Fibroblast of lung (primary cell): Measurements from ENCODE around the gene SLC22A1. TPM values are rescaled to one million over a fixed set of nuclear protein-coding genes. Genes with fewer than 3 reads are reported as not detected.

Experiments used
- DNase-seq, 2 donors: peaks; one replicate each; pipeline versions ENCODE4 v3.0.0 to v3.0.0-alpha.2; 2010; ENCODE audit warnings: low read depth in 2 of 2
- H2AFZ ChIP-seq: 2 replicates; pipeline ENCODE4 v1.5.1; 2012; ENCODE audit warnings: low read length, control low read depth, inconsistent platforms
- H3K27ac ChIP-seq: 2 replicates; pipeline ENCODE4 v1.5.1; 2011; ENCODE audit warnings: low read length, control low read depth; ENCODE audit not compliant: insufficient read depth
- H3K27me3 ChIP-seq: 2 replicates; pipeline ENCODE4 v1.5.1; 2011; ENCODE audit warnings: mild to moderate bottlenecking, low read length; ENCODE audit not compliant: control insufficient read depth, insufficient read depth
- H3K36me3 ChIP-seq: 2 replicates; pipeline ENCODE4 v1.5.1; 2011; ENCODE audit warnings: low read length; ENCODE audit not compliant: control insufficient read depth, insufficient read depth
- H3K4me1 ChIP-seq: 2 replicates; pipeline ENCODE4 v1.5.1; 2011; ENCODE audit warnings: low read length; ENCODE audit not compliant: control insufficient read depth, insufficient read depth; ENCODE audit errors: extremely low read depth
- H3K4me2 ChIP-seq: 2 replicates; pipeline ENCODE4 v1.5.1; 2011; ENCODE audit warnings: low read length, control low read depth; ENCODE audit not compliant: insufficient read depth; ENCODE audit errors: extremely low read depth
- H3K4me3 ChIP-seq, 4 experiments: fragments of 200-600 bp in 1 of 4; sonication (generic) in 1 of 4; replicated peaks in 1 of 4; 2 replicates each; pipeline ENCODE4 v1.5.1; 2011 to 2016; ENCODE audit warnings: low read length in 4 of 4, low read depth in 3 of 4, mild to moderate bottlenecking in 3 of 4, control low read depth in 2 of 4, inconsistent platforms in 1 of 4, mixed read lengths in 1 of 4; ENCODE audit not compliant: insufficient read depth in 1 of 4; ENCODE audit errors: control extremely low read depth in 1 of 4
- H3K79me2 ChIP-seq: 2 replicates; pipeline ENCODE4 v1.5.1; 2012; ENCODE audit warnings: mild to moderate bottlenecking, low read length, inconsistent platforms; ENCODE audit not compliant: control insufficient read depth, insufficient read depth
- H3K9ac ChIP-seq: 2 replicates; pipeline ENCODE4 v1.5.1; 2011; ENCODE audit warnings: mild to moderate bottlenecking, low read length, control low read depth; ENCODE audit not compliant: insufficient read depth
- H3K9me3 ChIP-seq: 2 replicates; pipeline ENCODE4 v1.5.1; 2012; ENCODE audit warnings: low read depth, low read length; ENCODE audit not compliant: control insufficient read depth, insufficient read depth
- H4K20me1 ChIP-seq: 2 replicates; pipeline ENCODE4 v1.5.1; 2011; ENCODE audit warnings: low read length; ENCODE audit not compliant: control insufficient read depth, insufficient read depth; ENCODE audit errors: extremely low read depth
- CTCF ChIP-seq, 2 donors: IDR thresholded peaks in 1 of 2; conservative IDR thresholded peaks in 1 of 2; 1 replicate in 1 of 2; 2 replicates in 1 of 2; pipeline ENCODE4 v1.5.1; 2011 to 2012; ENCODE audit warnings: low read length in 2 of 2, control low read depth in 1 of 2, inconsistent platforms in 1 of 2, low read depth in 1 of 2, mild to moderate bottlenecking in 1 of 2
- EZH2 ChIP-seq: IDR thresholded peaks from 2 replicates; pipeline ENCODE4 v1.5.1; 2012; ENCODE audit warnings: low read length, control low read depth, mild to moderate bottlenecking; ENCODE audit errors: missing control alignments
- polyA plus RNA-seq, 2 donors: library from polyadenylated mRNA; depleted of rRNA in 1 of 2; stranded (reverse) in 1 of 2; unstranded in 1 of 2; fragments of >200 nt; gene quantifications; 2 replicates each; pipeline ENCODE4 v1.2.1, GENCODE V29; 2011 to 2012; ENCODE audit warnings: missing spikeins in 1 of 2
- total RNA-seq: library from RNA; depleted of rRNA; stranded (reverse); fragments of >200 nt; gene quantifications from 2 replicates; pipeline ENCODE4 v1.2.1, GENCODE V29; 2014

The SLC22A1 gene
- total and polyA plus RNA-seq, 2 donors (not counting 1 experiment from before 2014, with no cell fraction given), result 0.06 to 0.50 TPM

GRCh38 chr6:160134779-160135547, 13.3 kb downstream of the SLC22A1 start:
- H3K9me3 ChIP-seq, result no peaks in the 10 kb centered on the region
- no peaks in the 10 kb centered on the region for H3K79me2 ChIP-seq
- H3K4me2 ChIP-seq, result no peak overlapping the region
- no peak overlapping the region for H2AFZ ChIP-seq
- H3K4me3 ChIP-seq, result no peak overlapping the region
- peaks cover 6% of the 10 kb centered on the region for H3K4me1 ChIP-seq
- DNase-seq, result no peak
- TF ChIP-seq EZH2, result no peak
- no peak for TF ChIP-seq CTCF (conservative IDR thresholded peaks at IDR 0.05 in 1 of 2, IDR thresholded peaks at IDR 0.05 in 1 of 2; ENCODE audit: low read depth in 1 of 2, low read length in 2 of 2)
- no peaks in the 10 kb centered on the region for H3K27me3 ChIP-seq
- H3K36me3 ChIP-seq, result no peaks in the 10 kb centered on the region
- H3K27ac ChIP-seq, result no peak overlapping the region
- no peak overlapping the region for H3K9ac ChIP-seq
- H4K20me1 ChIP-seq, result no peaks in the 10 kb centered on the region

DNA sequence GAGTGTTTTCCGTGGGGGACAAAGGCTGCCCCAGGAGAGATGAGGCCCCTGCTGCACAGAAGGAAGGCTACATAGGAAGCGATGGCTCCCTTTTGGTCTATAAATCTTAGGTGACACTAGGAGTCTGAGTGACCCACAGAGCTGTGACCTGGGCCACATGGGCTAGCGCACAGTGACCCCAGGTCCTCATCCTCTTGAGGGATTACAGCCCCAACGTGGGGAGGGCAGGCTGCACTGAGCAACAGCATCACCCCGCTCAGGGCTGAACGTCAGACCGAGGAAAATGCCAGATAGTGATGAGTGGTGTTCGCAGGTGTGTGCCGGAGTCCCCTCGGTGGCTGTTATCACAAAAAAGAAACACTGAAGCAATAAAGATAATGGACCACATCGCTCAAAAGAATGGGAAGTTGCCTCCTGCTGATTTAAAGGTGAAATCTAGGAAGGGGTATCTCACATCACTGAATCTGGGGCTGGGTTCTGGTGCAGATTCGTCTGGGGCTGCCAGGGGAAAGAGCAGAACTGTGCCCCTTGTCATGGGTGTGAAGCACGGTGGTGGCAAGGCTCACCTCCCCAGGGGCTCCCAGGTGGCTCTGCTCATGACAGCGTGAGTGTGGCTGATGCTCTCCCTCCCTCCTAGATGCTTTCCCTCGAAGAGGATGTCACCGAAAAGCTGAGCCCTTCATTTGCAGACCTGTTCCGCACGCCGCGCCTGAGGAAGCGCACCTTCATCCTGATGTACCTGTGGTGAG, 14.5 kb downstream of the SLC22A1 start:
- H3K9me3 ChIP-seq, result no peaks in the 10 kb centered on the region
- peaks cover 6% of the 10 kb centered on the region for H3K4me1 ChIP-seq
- H3K36me3 ChIP-seq, result no peaks in the 10 kb centered on the region
- no peaks in the 10 kb centered on the region for H4K20me1 ChIP-seq
- no peak overlapping the region for H2AFZ ChIP-seq
- TF ChIP-seq CTCF (conservative IDR thresholded peaks at IDR 0.05 in 1 of 2, IDR thresholded peaks at IDR 0.05 in 1 of 2; ENCODE audit: low read depth in 1 of 2, low read length in 2 of 2), result no peak
- no peak overlapping the region for H3K4me3 ChIP-seq
- H3K27ac ChIP-seq, result no peak overlapping the region
- no peak overlapping the region for H3K4me2 ChIP-seq
- no peaks in the 10 kb centered on the region for H3K27me3 ChIP-seq
- DNase-seq, result no peak
- H3K79me2 ChIP-seq, result no peaks in the 10 kb centered on the region
- H3K9ac ChIP-seq, result no peak overlapping the region

- TF ChIP-seq CTCF (conservative IDR thresholded peaks at IDR 0.05 in 1 of 2, IDR thresholded peaks at IDR 0.05 in 1 of 2; ENCODE audit: low read depth in 1 of 2, low read length in 2 of 2) (no peak), EZH2 (no peak)
- Histone ChIP-seq H3K4me1 (peaks cover 6% of the 10 kb centered on the region), H2AFZ (no peak overlapping the region), H3K4me3 (no peak overlapping the region), H3K9ac (no peak overlapping the region), H4K20me1 (no peaks in the 10 kb centered on the region), H3K27me3 (no peaks in the 10 kb centered on the region), H3K27ac (no peak overlapping the region), H3K36me3 (no peaks in the 10 kb centered on the region), H3K9me3 (no peaks in the 10 kb centered on the region), H3K4me2 (no peak overlapping the region), H3K79me2 (no peaks in the 10 kb centered on the region)
- DNase-seq, result no peak
Measured at GRCh38 chr6:160137130-160137988, 15.7 kb downstream of the SLC22A1 start.
